Measurements from ENCODE around the gene NMRK2.

GRCh38 chr19:3916033-3916432, 16.8 kb upstream of the NMRK2 start:
- TF ChIP-seq BHLHE40 (IDR thresholded peaks at IDR 0.05; ENCODE audit: borderline replicate concordance) (no peak), TARDBP (IDR thresholded peaks at IDR 0.05) (no peak)

All from HEK293T (cell line).